ENCODE data around the gene NUTM1. TPM values are rescaled to one million over a fixed set of nuclear protein-coding genes. Genes with fewer than 3 reads are reported as not detected.

The NUTM1 gene
- total and polyA plus RNA-seq, 2 of the 13 experiments (the other 11 are each of a cell fraction or from before 2014, with no cell fraction given): not detected

DNA sequence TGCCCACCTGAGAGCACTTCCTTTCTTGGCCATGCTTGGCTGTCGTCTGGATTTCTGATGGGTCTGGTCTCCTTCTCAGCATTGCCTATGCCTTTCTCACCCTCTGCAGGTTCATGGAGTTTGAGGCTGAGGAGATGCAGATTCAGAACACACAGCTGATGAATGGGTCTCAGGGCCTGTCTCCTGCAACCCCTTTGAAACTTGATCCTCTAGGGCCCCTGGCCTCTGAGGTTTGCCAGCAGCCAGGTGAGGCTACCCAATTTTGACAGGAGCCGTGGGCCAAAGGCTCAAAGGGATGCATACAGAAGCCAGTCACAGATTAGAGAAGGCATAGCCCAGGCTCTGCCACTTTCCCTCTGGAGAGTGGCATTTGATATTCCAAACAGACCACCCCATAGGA is 10.5 kb downstream of the NUTM1 start (continued):
- TF ChIP-seq, protein P1, sequence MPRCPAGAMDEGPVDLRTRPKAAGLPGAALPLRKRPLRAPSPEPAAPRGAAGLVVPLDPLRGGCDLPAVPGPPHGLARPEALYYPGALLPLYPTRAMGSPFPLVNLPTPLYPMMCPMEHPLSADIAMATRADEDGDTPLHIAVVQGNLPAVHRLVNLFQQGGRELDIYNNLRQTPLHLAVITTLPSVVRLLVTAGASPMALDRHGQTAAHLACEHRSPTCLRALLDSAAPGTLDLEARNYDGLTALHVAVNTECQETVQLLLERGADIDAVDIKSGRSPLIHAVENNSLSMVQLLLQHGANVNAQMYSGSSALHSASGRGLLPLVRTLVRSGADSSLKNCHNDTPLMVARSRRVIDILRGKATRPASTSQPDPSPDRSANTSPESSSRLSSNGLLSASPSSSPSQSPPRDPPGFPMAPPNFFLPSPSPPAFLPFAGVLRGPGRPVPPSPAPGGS (CRISPR knock-in tag; IDR thresholded peaks at IDR 0.05): no peak
- no peak for TF ChIP-seq ZNF24 (IDR thresholded peaks at IDR 0.05)
- TF ChIP-seq ZSCAN21 (CRISPR knock-in tag; IDR thresholded peaks at IDR 0.05; ENCODE audit: borderline replicate concordance): no peak
- TF ChIP-seq, protein P2, sequence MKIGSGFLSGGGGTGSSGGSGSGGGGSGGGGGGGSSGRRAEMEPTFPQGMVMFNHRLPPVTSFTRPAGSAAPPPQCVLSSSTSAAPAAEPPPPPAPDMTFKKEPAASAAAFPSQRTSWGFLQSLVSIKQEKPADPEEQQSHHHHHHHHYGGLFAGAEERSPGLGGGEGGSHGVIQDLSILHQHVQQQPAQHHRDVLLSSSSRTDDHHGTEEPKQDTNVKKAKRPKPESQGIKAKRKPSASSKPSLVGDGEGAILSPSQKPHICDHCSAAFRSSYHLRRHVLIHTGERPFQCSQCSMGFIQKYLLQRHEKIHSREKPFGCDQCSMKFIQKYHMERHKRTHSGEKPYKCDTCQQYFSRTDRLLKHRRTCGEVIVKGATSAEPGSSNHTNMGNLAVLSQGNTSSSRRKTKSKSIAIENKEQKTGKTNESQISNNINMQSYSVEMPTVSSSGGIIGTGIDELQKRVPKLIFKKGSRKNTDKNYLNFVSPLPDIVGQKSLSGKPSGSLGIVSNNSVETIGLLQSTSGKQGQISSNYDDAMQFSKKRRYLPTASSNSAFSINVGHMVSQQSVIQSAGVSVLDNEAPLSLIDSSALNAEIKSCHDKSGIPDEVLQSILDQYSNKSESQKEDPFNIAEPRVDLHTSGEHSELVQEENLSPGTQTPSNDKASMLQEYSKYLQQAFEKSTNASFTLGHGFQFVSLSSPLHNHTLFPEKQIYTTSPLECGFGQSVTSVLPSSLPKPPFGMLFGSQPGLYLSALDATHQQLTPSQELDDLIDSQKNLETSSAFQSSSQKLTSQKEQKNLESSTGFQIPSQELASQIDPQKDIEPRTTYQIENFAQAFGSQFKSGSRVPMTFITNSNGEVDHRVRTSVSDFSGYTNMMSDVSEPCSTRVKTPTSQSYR (CRISPR knock-in tag; IDR thresholded peaks at IDR 0.05; ENCODE audit: borderline replicate concordance): no peak
- TF ChIP-seq ZNF703 (CRISPR knock-in tag; IDR thresholded peaks at IDR 0.05; ENCODE audit: borderline replicate concordance): no peak
- TF ChIP-seq, protein P3, sequence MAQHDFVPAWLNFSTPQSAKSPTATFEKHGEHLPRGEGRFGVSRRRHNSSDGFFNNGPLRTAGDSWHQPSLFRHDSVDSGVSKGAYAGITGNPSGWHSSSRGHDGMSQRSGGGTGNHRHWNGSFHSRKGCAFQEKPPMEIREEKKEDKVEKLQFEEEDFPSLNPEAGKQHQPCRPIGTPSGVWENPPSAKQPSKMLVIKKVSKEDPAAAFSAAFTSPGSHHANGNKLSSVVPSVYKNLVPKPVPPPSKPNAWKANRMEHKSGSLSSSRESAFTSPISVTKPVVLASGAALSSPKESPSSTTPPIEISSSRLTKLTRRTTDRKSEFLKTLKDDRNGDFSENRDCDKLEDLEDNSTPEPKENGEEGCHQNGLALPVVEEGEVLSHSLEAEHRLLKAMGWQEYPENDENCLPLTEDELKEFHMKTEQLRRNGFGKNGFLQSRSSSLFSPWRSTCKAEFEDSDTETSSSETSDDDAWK (CRISPR knock-in tag; IDR thresholded peaks at IDR 0.05): no peak
- TF ChIP-seq, protein P4, sequence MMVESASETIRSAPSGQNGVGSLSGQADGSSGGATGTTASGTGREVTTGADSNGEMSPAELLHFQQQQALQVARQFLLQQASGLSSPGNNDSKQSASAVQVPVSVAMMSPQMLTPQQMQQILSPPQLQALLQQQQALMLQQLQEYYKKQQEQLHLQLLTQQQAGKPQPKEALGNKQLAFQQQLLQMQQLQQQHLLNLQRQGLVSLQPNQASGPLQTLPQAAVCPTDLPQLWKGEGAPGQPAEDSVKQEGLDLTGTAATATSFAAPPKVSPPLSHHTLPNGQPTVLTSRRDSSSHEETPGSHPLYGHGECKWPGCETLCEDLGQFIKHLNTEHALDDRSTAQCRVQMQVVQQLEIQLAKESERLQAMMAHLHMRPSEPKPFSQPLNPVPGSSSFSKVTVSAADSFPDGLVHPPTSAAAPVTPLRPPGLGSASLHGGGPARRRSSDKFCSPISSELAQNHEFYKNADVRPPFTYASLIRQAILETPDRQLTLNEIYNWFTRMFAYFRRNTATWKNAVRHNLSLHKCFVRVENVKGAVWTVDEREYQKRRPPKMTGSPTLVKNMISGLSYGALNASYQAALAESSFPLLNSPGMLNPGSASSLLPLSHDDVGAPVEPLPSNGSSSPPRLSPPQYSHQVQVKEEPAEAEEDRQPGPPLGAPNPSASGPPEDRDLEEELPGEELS (CRISPR knock-in tag; IDR thresholded peaks at IDR 0.05): no peak
- TF ChIP-seq, protein P5, sequence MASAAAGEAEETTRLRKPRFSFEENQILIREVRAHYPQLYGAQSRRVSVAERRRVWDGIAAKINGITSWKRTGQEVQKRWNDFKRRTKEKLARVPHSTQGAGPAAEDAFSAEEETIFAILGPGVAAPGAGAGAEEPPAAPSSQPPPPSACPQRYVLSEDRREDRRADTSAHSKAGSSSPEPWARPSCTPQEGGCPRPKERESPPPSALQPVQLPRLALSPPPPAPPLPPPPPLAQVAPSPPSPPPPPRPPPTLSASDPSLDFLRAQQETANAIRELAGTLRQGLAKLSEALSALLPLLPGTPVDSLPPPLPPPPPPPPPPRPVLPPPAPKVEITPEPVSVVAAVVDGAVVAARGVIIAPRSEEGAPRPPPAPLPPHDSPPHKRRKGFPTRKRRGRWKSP (CRISPR knock-in tag; IDR thresholded peaks at IDR 0.05): no peak
- no peak for TF ChIP-seq RFX1 (IDR thresholded peaks at IDR 0.05)
- TF ChIP-seq, protein P6, sequence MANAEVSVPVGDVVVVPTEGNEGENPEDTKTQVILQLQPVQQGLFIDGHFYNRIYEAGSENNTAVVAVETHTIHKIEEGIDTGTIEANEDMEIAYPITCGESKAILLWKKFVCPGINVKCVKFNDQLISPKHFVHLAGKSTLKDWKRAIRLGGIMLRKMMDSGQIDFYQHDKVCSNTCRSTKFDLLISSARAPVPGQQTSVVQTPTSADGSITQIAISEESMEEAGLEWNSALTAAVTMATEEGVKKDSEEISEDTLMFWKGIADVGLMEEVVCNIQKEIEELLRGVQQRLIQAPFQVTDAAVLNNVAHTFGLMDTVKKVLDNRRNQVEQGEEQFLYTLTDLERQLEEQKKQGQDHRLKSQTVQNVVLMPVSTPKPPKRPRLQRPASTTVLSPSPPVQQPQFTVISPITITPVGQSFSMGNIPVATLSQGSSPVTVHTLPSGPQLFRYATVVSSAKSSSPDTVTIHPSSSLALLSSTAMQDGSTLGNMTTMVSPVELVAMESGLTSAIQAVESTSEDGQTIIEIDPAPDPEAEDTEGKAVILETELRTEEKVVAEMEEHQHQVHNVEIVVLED (CRISPR knock-in tag; IDR thresholded peaks at IDR 0.05; ENCODE audit: borderline replicate concordance): no peak
